Endothelial cell of umbilical vein (primary cell): ENCODE data around the gene NMT1. TPM values are rescaled to one million over a fixed set of nuclear protein-coding genes. Genes with fewer than 3 reads are reported as not detected.

Experiments
- BruUV-seq: library from RNA; stranded (reverse); fragments of 400-500 nt; replicated peaks from 2 replicates; lab custom pipeline; 2021; lab: Mats Ljungman, UMichigan
- CTCF ChIA-PET: fragments of 300-600, 350-600 bp; sonication (Branson Sonifier 250); formaldehyde crosslinking; loops from one replicate; lab custom pipeline; 2021; ENCODE audit warnings: antibody characterized with exemption, inconsistent platforms; lab: Charles Lee
- POLR2A ChIA-PET: fragments of 300-600, 350-600 bp; sonication (Branson Sonifier 250); formaldehyde crosslinking; loops from one replicate; lab custom pipeline; 2021; ENCODE audit warnings: antibody characterized with exemption, inconsistent platforms; lab: Charles Lee
- DNase-seq: peaks from one replicate; pipeline ENCODE4 v3.0.0-alpha.2; 2011; ENCODE audit warnings: low read depth, low spot score
- FAIRE-seq: peaks from 2 replicates; lab custom pipeline; 2011; peaks lifted over from hg19 to GRCh38; lab: Jason Lieb, UNC
- H2AFZ ChIP-seq: 2 replicates; pipeline ENCODE4 v1.6.0; 2012; ENCODE audit warnings: low read depth, low read length, control low read depth, inconsistent platforms
- H3K27ac ChIP-seq: 2 replicates; pipeline ENCODE4 v1.5.1; 2011; ENCODE audit warnings: low read depth, mild to moderate bottlenecking, control low read depth, low read length, moderate library complexity; ENCODE audit not compliant: insufficient read depth
- H3K27me3 ChIP-seq, 2 experiments: 2 replicates each; pipeline versions ENCODE4 v1.6.0 to v1.6.1; 2011; ENCODE audit warnings: low read length in 2 of 2, mixed read lengths in 1 of 2; ENCODE audit not compliant: control insufficient read depth in 2 of 2, insufficient read depth in 2 of 2
- H3K36me3 ChIP-seq, 2 experiments: 2 replicates in 1 of 2; 3 replicates in 1 of 2; pipeline ENCODE4 v1.5.1; 2011; ENCODE audit warnings: low read length in 2 of 2, mild to moderate bottlenecking in 1 of 2, moderate library complexity in 1 of 2; ENCODE audit not compliant: control insufficient read depth in 2 of 2, insufficient read depth in 2 of 2; ENCODE audit errors: extremely low read depth in 1 of 2
- H3K4me1 ChIP-seq: 3 replicates; pipeline ENCODE4 v1.5.1; 2011; ENCODE audit warnings: mild to moderate bottlenecking, low read length; ENCODE audit not compliant: control insufficient read depth, insufficient read depth; ENCODE audit errors: extremely low read depth
- H3K4me2 ChIP-seq: 2 replicates; pipeline ENCODE4 v1.6.1; 2011; ENCODE audit warnings: low read length, control low read depth, mixed read lengths; ENCODE audit not compliant: insufficient read depth
- H3K4me3 ChIP-seq, 3 experiments: fragments of 200-600 bp in 1 of 3; sonication (generic), shearing (Covaris generic) in 1 of 3; replicated peaks in 1 of 3; 2 replicates each; pipeline ENCODE4 v1.5.1; 2011 to 2016; ENCODE audit warnings: control low read depth in 3 of 3, low read length in 3 of 3, mild to moderate bottlenecking in 2 of 3, inconsistent platforms in 1 of 3, low read depth in 1 of 3, moderate library complexity in 1 of 3; ENCODE audit not compliant: insufficient read depth in 1 of 3
- H3K79me2 ChIP-seq: 2 replicates; pipeline ENCODE4 v1.6.0; 2012; ENCODE audit warnings: low read length, inconsistent platforms; ENCODE audit not compliant: control insufficient read depth, insufficient read depth
- H3K9ac ChIP-seq: replicated peaks from 2 replicates; pipeline ENCODE3; 2011; ENCODE audit warnings: low read length, control low read depth; ENCODE audit not compliant: insufficient read depth; ENCODE audit errors: extremely low read depth
- H3K9me1 ChIP-seq: replicated peaks from 3 replicates; pipeline ENCODE4 v1.6.0; 2011; ENCODE audit warnings: mild to moderate bottlenecking, low read length; ENCODE audit not compliant: control insufficient read depth, insufficient read depth; ENCODE audit errors: extremely low read depth
- H3K9me3 ChIP-seq: replicated peaks from 2 replicates; pipeline ENCODE4 v1.5.1; 2012; ENCODE audit warnings: low read length, inconsistent platforms; ENCODE audit not compliant: control insufficient read depth, insufficient read depth
- H4K20me1 ChIP-seq: replicated peaks from 2 replicates; pipeline ENCODE3; 2011; ENCODE audit warnings: mild to moderate bottlenecking, low read length; ENCODE audit not compliant: control insufficient read depth, insufficient read depth; ENCODE audit errors: extremely low read depth
- EZH2 ChIP-seq: IDR thresholded peaks from 2 replicates; pipeline ENCODE4 v1.6.1; 2012; ENCODE audit warnings: borderline replicate concordance, low read depth, mild to moderate bottlenecking, moderate library complexity, low read length, inconsistent platforms; ENCODE audit not compliant: severe bottlenecking
- GATA2 ChIP-seq: IDR thresholded peaks from 2 replicates; pipeline ENCODE4 v1.7.0; 2011; ENCODE audit warnings: low read depth, mild to moderate bottlenecking, moderate library complexity, mixed read lengths, low read length; ENCODE audit not compliant: insufficient read length, insufficient read depth
- JUN ChIP-seq: IDR thresholded peaks from 2 replicates; pipeline ENCODE4 v1.6.1; 2011; ENCODE audit warnings: borderline replicate concordance, low read depth; ENCODE audit not compliant: insufficient read length, insufficient read depth
- POLR2A ChIP-seq: IDR thresholded peaks from 2 replicates; pipeline ENCODE4 v1.6.1; 2012; ENCODE audit warnings: low read depth, mild to moderate bottlenecking, control low read depth, low read length
- POLR2AphosphoS5 ChIP-seq: IDR thresholded peaks from 2 replicates; pipeline ENCODE4 v1.6.1; 2012; ENCODE audit warnings: low read depth, mild to moderate bottlenecking, control low read depth, low read length, moderate library complexity; ENCODE audit not compliant: insufficient read depth
- dilution Hi-C: fragments of 300-500 bp; cut with MboI; formaldehyde crosslinking; loops from one replicate; pipeline ENCODE4 v1.15.0; 2019; ENCODE audit warnings: low sequenced_read_pairs; ENCODE audit not compliant: extremely low pct_ligation_motif_present
- intact Hi-C: fragments of 100-400 bp; cut with micrococcal nuclease; formaldehyde crosslinking; loops from one replicate; pipeline ENCODE4 v1.10.0; 2022
- polyA plus RNA-seq, 4 experiments: library from polyadenylated mRNA; depleted of rRNA in 3 of 4; stranded (reverse) in 3 of 4; unstranded in 1 of 4; fragments of >200 nt; gene quantifications; 2 replicates each; pipeline versions ENCODE4 v1.2.1 to v1.2.3, GENCODE V29; 2011 to 2012; ENCODE audit warnings: missing spikeins in 1 of 4
- total RNA-seq: library from RNA; stranded (reverse); gene quantifications from 2 replicates; pipeline ENCODE4 v1.2.3, GENCODE V29; 2021
- TF ChIP-seq, protein P1 (sequence below), 2 donors: IDR thresholded peaks; 1 replicate in 1 of 2; 2 replicates in 1 of 2; pipeline ENCODE4 v1.5.1; 2011; ENCODE audit warnings: low read length in 2 of 2, mild to moderate bottlenecking in 2 of 2, moderate library complexity in 2 of 2, control low read depth in 1 of 2, inconsistent platforms in 1 of 2, low read depth in 1 of 2; ENCODE audit not compliant: insufficient read depth in 1 of 2; ENCODE audit errors: extremely low read depth in 1 of 2

The NMT1 gene
- total and polyA plus RNA-seq, 2 donors (not counting 3 experiments of a cell fraction or from before 2014, with no cell fraction given), result 37.6 to 135 TPM

GRCh38 chr17:45127548-45128300, 66.6 kb downstream of the NMT1 start:
- Histone ChIP-seq H4K20me1 (no peaks in the 10 kb centered on the region), H3K9me1 (no peaks in the 10 kb centered on the region), H3K4me1 (peaks cover 38% of the 10 kb centered on the region), H3K27me3 (no peaks in the 10 kb centered on the region), H3K9ac (peak overlapping the region; percentile 20), H3K36me3 (no peaks in the 10 kb centered on the region), H3K4me2 (no peak overlapping the region), H3K4me3 (no peak overlapping the region), H2AFZ (peak overlapping the region; percentile 43), H3K9me3 (no peaks in the 10 kb centered on the region), H3K27ac (peak overlapping the region; percentile 31), H3K79me2 (peaks cover 2% of the 10 kb centered on the region)
- CTCF ChIA-PET, result interaction anchor here (1.1 to 7.2 kb wide), 4 partner anchors 19 to 70 kb away, joined by 3 to 61 read pairs (median 5); no protein-coding TSS in a partner anchor
- BruUV-seq, result no TSS peak
- FAIRE-seq, result peak; percentile 55
- POLR2A ChIA-PET, result no interaction called here
- TF ChIP-seq POLR2A (peak; percentile 48), JUN (no peak), POLR2AphosphoS5 (peak; percentile 36), EZH2 (no peak), GATA2 (no peak)
- intact Hi-C loops (no loop called here), dilution Hi-C loops (no loop called here)
- DNase-seq, result peak; percentile 73

DNA sequence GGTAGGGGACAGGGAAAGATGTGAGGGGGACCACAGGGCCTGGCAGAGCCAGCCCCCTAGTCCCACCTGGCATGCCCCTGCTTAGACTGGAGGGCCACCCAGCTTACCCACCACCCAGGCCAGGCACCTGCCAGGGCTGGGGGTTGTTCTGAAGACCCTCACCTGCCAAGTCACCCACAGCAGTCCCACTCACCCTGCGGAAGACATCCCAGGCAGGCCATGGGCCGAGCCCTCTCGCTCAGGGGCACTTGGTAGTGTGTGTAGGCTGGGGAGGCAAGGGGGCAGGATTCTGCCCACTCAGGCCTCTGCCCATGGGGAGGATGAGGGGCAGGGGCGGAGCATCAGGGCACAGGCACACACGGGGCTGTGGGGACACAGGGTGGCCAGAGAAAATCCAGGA, 67.2 kb downstream of the NMT1 start:
- Histone ChIP-seq H3K9me1 (no peaks in the 10 kb centered on the region), H3K9ac (peak overlapping the region; percentile 20), H3K79me2 (peaks cover 2% of the 10 kb centered on the region), H3K4me3 (no peak overlapping the region), H3K27ac (peak overlapping the region; percentile 31), H3K4me2 (no peak overlapping the region), H4K20me1 (no peaks in the 10 kb centered on the region), H3K9me3 (no peaks in the 10 kb centered on the region), H2AFZ (peak overlapping the region; percentile 43), H3K4me1 (peaks cover 41% of the 10 kb centered on the region), H3K36me3 (no peaks in the 10 kb centered on the region), H3K27me3 (no peaks in the 10 kb centered on the region)
- TF ChIP-seq, protein P1, sequence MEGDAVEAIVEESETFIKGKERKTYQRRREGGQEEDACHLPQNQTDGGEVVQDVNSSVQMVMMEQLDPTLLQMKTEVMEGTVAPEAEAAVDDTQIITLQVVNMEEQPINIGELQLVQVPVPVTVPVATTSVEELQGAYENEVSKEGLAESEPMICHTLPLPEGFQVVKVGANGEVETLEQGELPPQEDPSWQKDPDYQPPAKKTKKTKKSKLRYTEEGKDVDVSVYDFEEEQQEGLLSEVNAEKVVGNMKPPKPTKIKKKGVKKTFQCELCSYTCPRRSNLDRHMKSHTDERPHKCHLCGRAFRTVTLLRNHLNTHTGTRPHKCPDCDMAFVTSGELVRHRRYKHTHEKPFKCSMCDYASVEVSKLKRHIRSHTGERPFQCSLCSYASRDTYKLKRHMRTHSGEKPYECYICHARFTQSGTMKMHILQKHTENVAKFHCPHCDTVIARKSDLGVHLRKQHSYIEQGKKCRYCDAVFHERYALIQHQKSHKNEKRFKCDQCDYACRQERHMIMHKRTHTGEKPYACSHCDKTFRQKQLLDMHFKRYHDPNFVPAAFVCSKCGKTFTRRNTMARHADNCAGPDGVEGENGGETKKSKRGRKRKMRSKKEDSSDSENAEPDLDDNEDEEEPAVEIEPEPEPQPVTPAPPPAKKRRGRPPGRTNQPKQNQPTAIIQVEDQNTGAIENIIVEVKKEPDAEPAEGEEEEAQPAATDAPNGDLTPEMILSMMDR (IDR thresholded peaks at IDR 0.05; ENCODE audit: extremely low read depth in 1 of 2, insufficient read depth in 1 of 2, low read depth in 1 of 2, low read length in 2 of 2), result no peak
- TF ChIP-seq JUN, result no peak
- TF ChIP-seq POLR2A, result peak; percentile 7
- no peak for DNase-seq
- no TSS peak for BruUV-seq
- intact Hi-C loops, result no loop called here
- CTCF ChIA-PET, result interaction anchor here (1.1 to 7.2 kb wide), 4 partner anchors 19 to 69 kb away, joined by 3 to 61 read pairs (median 5); no protein-coding TSS in a partner anchor
- FAIRE-seq, result no peak
- dilution Hi-C loops, result no loop called here
- POLR2A ChIA-PET, result no interaction called here
